IMR-90 (cell line): Measurements from ENCODE around the gene INIP. TPM values are rescaled to one million over a fixed set of nuclear protein-coding genes. Genes with fewer than 3 reads are reported as not detected.
A peak's percentile ranks its signal among the peaks of the same experiment; 100 is the strongest.

Experiments
- ATAC-seq: fragments of 200-7000 bp; cut with Tn5 transposase; 2 replicates; pipeline ENCODE4 v1.9.1; 2020; ENCODE audit warnings: low read depth, mild to moderate bottlenecking, moderate library complexity
- BruUV-seq: library from RNA; stranded (reverse); fragments of 400-500 nt; replicated peaks from 2 replicates; lab custom pipeline; 2021; lab: Mats Ljungman, UMichigan
- CTCF ChIA-PET: fragments of 300-600 bp; formaldehyde crosslinking; extraction: SDS; loops from one replicate; lab custom pipeline; 2021; ENCODE audit warnings: antibody characterized with exemption; lab: Yijun Ruan, JAX
- POLR2A ChIA-PET: fragments of 300-600 bp; sonication (Branson Sonifier 250); formaldehyde crosslinking; loops from one replicate; lab custom pipeline; 2022; ENCODE audit warnings: antibody characterized with exemption; ENCODE audit not compliant: unreplicated experiment; lab: Charles Lee
- DNase-seq: peaks from one replicate; pipeline ENCODE4 v3.0.0; 2013
- H2AFZ ChIP-seq: replicated peaks from 2 replicates; pipeline ENCODE3; 2013; ENCODE audit warnings: low read length, mild to moderate bottlenecking; ENCODE audit not compliant: poor library complexity
- H2AK5ac ChIP-seq: 2 replicates; pipeline ENCODE4 v1.6.1; 2013; ENCODE audit warnings: low read depth, low read length, inconsistent platforms
- H2AK9ac ChIP-seq: replicated peaks from 2 replicates; pipeline ENCODE3; 2013; ENCODE audit warnings: mild to moderate bottlenecking, low read depth, low read length, moderate library complexity; ENCODE audit not compliant: poor library complexity
- H2BK120ac ChIP-seq: 2 replicates; pipeline ENCODE4 v1.6.1; 2013; ENCODE audit warnings: low read depth, low read length, inconsistent platforms
- H2BK15ac ChIP-seq: 3 replicates; pipeline ENCODE4 v1.6.1; 2013; ENCODE audit warnings: low read depth, low read length, inconsistent platforms
- H2BK20ac ChIP-seq: 2 replicates; pipeline ENCODE4 v1.6.1; 2013; ENCODE audit warnings: low read depth, mild to moderate bottlenecking, inconsistent platforms, low read length, moderate library complexity
- H2BK5ac ChIP-seq: 2 replicates; pipeline ENCODE4 v1.6.1; 2013; ENCODE audit warnings: mild to moderate bottlenecking, low read depth, low read length, inconsistent platforms; ENCODE audit not compliant: poor library complexity, severe bottlenecking
- H3K14ac ChIP-seq: replicated peaks from 2 replicates; pipeline ENCODE4 v1.6.1; 2013; ENCODE audit warnings: low read depth, low read length, inconsistent platforms
- H3K18ac ChIP-seq: 2 replicates; pipeline ENCODE4 v1.6.1; 2013; ENCODE audit warnings: low read depth, low read length, control low read depth
- H3K23ac ChIP-seq: 2 replicates; pipeline ENCODE4 v1.6.1; 2013; ENCODE audit warnings: low read depth, low read length, inconsistent platforms
- H3K27ac ChIP-seq: 2 replicates; pipeline ENCODE4 v1.5.1; 2013; ENCODE audit warnings: mild to moderate bottlenecking, control low read depth, low read length; ENCODE audit not compliant: insufficient read depth
- H3K27me3 ChIP-seq: 2 replicates; pipeline ENCODE4 v1.6.1; 2013; ENCODE audit warnings: low read length; ENCODE audit not compliant: control insufficient read depth, insufficient read depth
- H3K36me3 ChIP-seq: 2 replicates; pipeline ENCODE4 v1.6.1; 2013; ENCODE audit warnings: low read length, mixed read lengths; ENCODE audit not compliant: control insufficient read depth, insufficient read depth
- H3K4ac ChIP-seq: 2 replicates; pipeline ENCODE4 v1.6.1; 2013; ENCODE audit warnings: low read depth, low read length, inconsistent platforms
- H3K4me1 ChIP-seq: 2 replicates; pipeline ENCODE4 v1.6.1; 2013; ENCODE audit warnings: low read length, mixed read lengths; ENCODE audit not compliant: control insufficient read depth, insufficient read depth
- H3K4me2 ChIP-seq: 2 replicates; pipeline ENCODE4 v1.6.1; 2013; ENCODE audit warnings: low read depth, mild to moderate bottlenecking, control low read depth, low read length, moderate library complexity
- H3K4me3 ChIP-seq: 2 replicates; pipeline ENCODE4 v1.5.1; 2013; ENCODE audit warnings: low read depth, mild to moderate bottlenecking, control low read depth, low read length, moderate library complexity; ENCODE audit not compliant: insufficient read depth
- H3K56ac ChIP-seq: 2 replicates; pipeline ENCODE4 v1.6.1; 2013; ENCODE audit warnings: low read length, inconsistent platforms; ENCODE audit not compliant: insufficient read depth; ENCODE audit errors: extremely low read depth
- H3K79me1 ChIP-seq, 2 experiments: 2 replicates each; pipeline ENCODE4 v1.6.1; 2013; ENCODE audit warnings: low read length in 2 of 2, inconsistent platforms in 1 of 2, low read depth in 1 of 2
- H3K9ac ChIP-seq: 2 replicates; pipeline ENCODE4 v1.6.1; 2013; ENCODE audit warnings: low read depth, low read length, control low read depth
- H3K9me1 ChIP-seq: 2 replicates; pipeline ENCODE4 v1.6.1; 2013; ENCODE audit warnings: low read length, inconsistent platforms; ENCODE audit not compliant: insufficient read depth
- H3K9me3 ChIP-seq: 2 replicates; pipeline ENCODE4 v1.6.1; 2013; ENCODE audit warnings: low read length; ENCODE audit not compliant: control insufficient read depth, insufficient read depth
- H4K20me1 ChIP-seq: 2 replicates; pipeline ENCODE4 v1.6.1; 2013; ENCODE audit warnings: low read length, inconsistent platforms; ENCODE audit not compliant: insufficient read depth
- H4K5ac ChIP-seq: 2 replicates; pipeline ENCODE4 v1.6.1; 2013; ENCODE audit warnings: mild to moderate bottlenecking, low read depth, low read length, control low read depth
- H4K8ac ChIP-seq, 2 experiments: 2 replicates each; pipeline ENCODE4 v1.6.1; 2013; ENCODE audit warnings: low read depth in 2 of 2, low read length in 2 of 2, control low read depth in 1 of 2, inconsistent platforms in 1 of 2
- H4K91ac ChIP-seq: 2 replicates; pipeline ENCODE4 v1.6.1; 2013; ENCODE audit warnings: low read depth, low read length, inconsistent platforms; ENCODE audit not compliant: insufficient read depth
- CEBPB ChIP-seq: IDR thresholded peaks from 2 replicates; pipeline ENCODE4 v1.6.1; 2012; ENCODE audit warnings: low read depth, low read length, improper control_type of control experiment
- CTCF ChIP-seq: conservative IDR thresholded peaks from 2 replicates; pipeline ENCODE4 v1.5.1; 2012; ENCODE audit warnings: mild to moderate bottlenecking, low read depth, low read length, improper control_type of control experiment
- MAFK ChIP-seq: IDR thresholded peaks from 2 replicates; pipeline ENCODE4 v1.6.1; 2012; ENCODE audit warnings: low read depth, low read length, improper control_type of control experiment
- MAZ ChIP-seq: IDR thresholded peaks from 2 replicates; pipeline ENCODE4 v1.6.1; 2012; ENCODE audit warnings: low read depth, mild to moderate bottlenecking, low read length, improper control_type of control experiment, moderate library complexity, borderline replicate concordance
- NFE2L2 ChIP-seq: fragments of 150-350 bp; IDR thresholded peaks from 2 replicates; pipeline ENCODE4 v1.6.1; 2016; ENCODE audit warnings: low read depth, mild to moderate bottlenecking, low read length
- POLR2A ChIP-seq: IDR thresholded peaks from 2 replicates; pipeline ENCODE4 v1.6.1; 2012; ENCODE audit warnings: mild to moderate bottlenecking, low read depth, low read length
- RAD21 ChIP-seq: IDR thresholded peaks from 2 replicates; pipeline ENCODE4 v1.6.1; 2012; ENCODE audit warnings: low read length, improper control_type of control experiment
- RCOR1 ChIP-seq: IDR thresholded peaks from 2 replicates; pipeline ENCODE4 v1.6.1; 2012; ENCODE audit warnings: mild to moderate bottlenecking, low read length, improper control_type of control experiment; ENCODE audit not compliant: insufficient replicate concordance
- RFX5 ChIP-seq: IDR thresholded peaks from 2 replicates; pipeline ENCODE4 v1.8.0; 2012; ENCODE audit warnings: low read depth, mild to moderate bottlenecking, low read length, moderate library complexity
- SMC3 ChIP-seq: fragments of 150-350 bp; IDR thresholded peaks from 2 replicates; pipeline ENCODE4 v1.6.1; 2016; ENCODE audit warnings: low read depth, mild to moderate bottlenecking, antibody characterized with exemption, low read length, moderate library complexity
- USF2 ChIP-seq: fragments of 150-350 bp; IDR thresholded peaks from 2 replicates; pipeline ENCODE4 v1.6.1; 2017; ENCODE audit warnings: mild to moderate bottlenecking, antibody characterized with exemption, low read length, low read depth
- WGBS, 2 experiments: methylation state at CpG; one replicate each; pipeline versions ENCODE4 v1.1.5 to v1.1.7; 2013; ENCODE audit warnings: missing lambda C conversion rate in 2 of 2; ENCODE audit not compliant: insufficient read length in 1 of 2; ENCODE audit errors: extremely low coverage in 2 of 2; 5-methylcytosine and 5-hydroxymethylcytosine counted together
- dilution Hi-C: fragments of 300-500 bp; cut with HindIII; formaldehyde crosslinking; loops from one replicate; pipeline ENCODE4 v1.14.3; 2018; ENCODE audit warnings: low sequenced_read_pairs; ENCODE audit not compliant: unreplicated experiment
- in situ Hi-C: fragments of 300-500 bp; cut with MboI; formaldehyde crosslinking; loops from 3 replicates; pipeline ENCODE4 v1.14.3; 2019; ENCODE audit warnings: low sequenced_read_pairs, inconsistent platforms, mixed read lengths
- intact Hi-C: fragments of 100-400 bp; cut with micrococcal nuclease; formaldehyde crosslinking; loops from 2 replicates; pipeline ENCODE4 v1.10.0; 2022
- polyA plus RNA-seq, 3 experiments: library from polyadenylated mRNA; depleted of rRNA; stranded (reverse); fragments of >200 nt; gene quantifications; 2 replicates each; pipeline ENCODE4 v1.2.3, GENCODE V29; 2012; ENCODE audit warnings: low replicate concordance in 1 of 3
- total RNA-seq: library from RNA; depleted of rRNA; stranded (reverse); fragments of >200 nt; gene quantifications from 2 replicates; pipeline ENCODE4 v1.2.3, GENCODE V29; 2012

The INIP gene
- total and polyA plus RNA-seq, 2 of the 4 experiments (the other 2 are of a cell fraction): 11.1 to 15.4 TPM

- Histone ChIP-seq H3K9ac (no peak overlapping the region), H2AFZ (no peak overlapping the region), H3K9me3 (no peaks in the 10 kb centered on the region), H3K9me1 (peaks cover 27% of the 10 kb centered on the region), H3K18ac (no peak overlapping the region), H3K27ac (no peak overlapping the region), H3K14ac (peak overlapping the region; percentile 53; the same call in 1 of the 2 replicates), H2AK5ac (peak overlapping the region; percentile 49), H4K5ac (no peak overlapping the region), H3K23ac (peak overlapping the region; percentile 49; the same call in 1 of the 2 replicates), H4K8ac (no peak overlapping the region), H4K91ac (peak overlapping the region; percentile 62), H4K20me1 (peaks cover 22% of the 10 kb centered on the region; the same call in 1 of the 2 replicates), H3K79me1 (peaks cover 10 to 66% of the 10 kb centered on the region in 2 experiments), H3K4me2 (peak overlapping the region; percentile 91; the same call in 1 of the 2 replicates), H3K4me3 (no peak overlapping the region), H2BK20ac (peak overlapping the region; percentile 40), H3K27me3 (no peaks in the 10 kb centered on the region), H3K4ac (peak overlapping the region; percentile 85; the same call in 1 of the 2 replicates), H3K36me3 (no peaks in the 10 kb centered on the region), H2BK15ac (peak overlapping the region; percentile 70; the same call in 1 of the 3 replicates), H2BK5ac (peak overlapping the region; percentile 58), H3K56ac (0 out of 2 replicates have a peak overlapping the region, but pooled peaks have one; percentile 26), H2AK9ac (peak overlapping the region; percentile 32), H3K4me1 (peaks cover 23% of the 10 kb centered on the region), H2BK120ac (peak overlapping the region; percentile 62; the same call in 1 of the 2 replicates)
- dilution Hi-C loops (no loop called here), in situ Hi-C loops (no loop called here), intact Hi-C loops (loop anchor here (5.0 kb wide), 4 partner anchors 35 to 150 kb away; partner anchors contain the start of gene INIP)
- CTCF ChIA-PET: interaction anchor here (1.8 kb wide), 1 partner anchor 12 kb away, joined by 5 read pairs; no protein-coding TSS in a partner anchor
- BruUV-seq: no TSS peak
- ATAC-seq (no peak), DNase-seq (no peak)
- TF ChIP-seq USF2: no peak
- no peak for TF ChIP-seq MAZ
- no peak for TF ChIP-seq SMC3
- TF ChIP-seq RAD21: no peak
- TF ChIP-seq NFE2L2: no peak
- TF ChIP-seq CTCF: no peak
- no peak for TF ChIP-seq RCOR1
- no peak for TF ChIP-seq CEBPB
- TF ChIP-seq POLR2A: no peak
- no peak for TF ChIP-seq RFX5
- TF ChIP-seq MAFK: no peak
- POLR2A ChIA-PET: no interaction called here
- whole genome bisulfite sequencing, 2 experiments: 88% methylated on average over 1 of the region's 6 CpGs; no CpG with 5 or more reads in 1 of the 2 experiments
Measured at GRCh38 chr9:112752334-112753125, 34.6 kb upstream of the INIP start.
